ENCODE results near the gene PLA2G4D.

PLA2G4D gene

DNA sequence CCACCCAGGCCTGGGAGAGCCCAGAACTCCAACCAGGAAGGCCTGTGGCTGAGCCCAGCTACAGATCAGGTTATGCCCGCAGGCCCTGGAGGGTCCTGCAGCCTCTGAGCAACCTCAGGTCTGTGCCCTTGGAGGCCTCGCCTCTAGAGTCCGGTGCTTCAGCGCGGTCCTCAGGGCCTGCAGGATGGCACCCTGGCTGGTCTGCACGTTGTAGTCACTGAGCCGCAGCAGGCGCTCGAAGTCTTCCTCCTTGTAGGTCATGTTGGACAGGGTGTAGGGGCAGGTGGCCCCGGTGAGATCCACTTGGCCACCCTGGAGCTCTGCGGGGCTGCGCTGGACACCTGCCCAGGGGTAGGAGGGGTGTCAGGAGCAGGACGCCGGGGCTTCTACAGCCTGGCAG lies 25.8 kb downstream of the PLA2G4D start:
- Histone ChIP-seq H3F3A (ENCODE audit: insufficient read depth) (no peaks in the 10 kb centered on the region), H3K27ac (ENCODE audit: low read depth, low read length) (no peak overlapping the region), H3K4me3 (ENCODE audit: insufficient read depth, low read length, poor library complexity, severe bottlenecking) (no peak overlapping the region), H3K9ac (ENCODE audit: low read length) (no peak overlapping the region), H4K20me1 (ENCODE audit: low read depth, low read length) (no peaks in the 10 kb centered on the region), H3K4me2 (ENCODE audit: low read depth, low read length, poor library complexity, severe bottlenecking) (no peak overlapping the region), H3K36me3 (ENCODE audit: low read length) (no peaks in the 10 kb centered on the region), H2AFZ (ENCODE audit: low read depth, low read length, severe bottlenecking) (no peak overlapping the region), H3K79me2 (ENCODE audit: insufficient read depth, low read length) (no peaks in the 10 kb centered on the region), H3K9me3 (ENCODE audit: insufficient read depth, low read length) (no peaks in the 10 kb centered on the region), H3K27me3 (ENCODE audit: low read length) (no peaks in the 10 kb centered on the region), H3K9me2 (replicated peaks; ENCODE audit: insufficient read depth, low read length) (no peaks in the 10 kb centered on the region)
- TF ChIP-seq EZH2phosphoT487 (conservative IDR thresholded peaks at IDR 0.05; ENCODE audit: low read length): no peak
- TF ChIP-seq, protein P1, sequence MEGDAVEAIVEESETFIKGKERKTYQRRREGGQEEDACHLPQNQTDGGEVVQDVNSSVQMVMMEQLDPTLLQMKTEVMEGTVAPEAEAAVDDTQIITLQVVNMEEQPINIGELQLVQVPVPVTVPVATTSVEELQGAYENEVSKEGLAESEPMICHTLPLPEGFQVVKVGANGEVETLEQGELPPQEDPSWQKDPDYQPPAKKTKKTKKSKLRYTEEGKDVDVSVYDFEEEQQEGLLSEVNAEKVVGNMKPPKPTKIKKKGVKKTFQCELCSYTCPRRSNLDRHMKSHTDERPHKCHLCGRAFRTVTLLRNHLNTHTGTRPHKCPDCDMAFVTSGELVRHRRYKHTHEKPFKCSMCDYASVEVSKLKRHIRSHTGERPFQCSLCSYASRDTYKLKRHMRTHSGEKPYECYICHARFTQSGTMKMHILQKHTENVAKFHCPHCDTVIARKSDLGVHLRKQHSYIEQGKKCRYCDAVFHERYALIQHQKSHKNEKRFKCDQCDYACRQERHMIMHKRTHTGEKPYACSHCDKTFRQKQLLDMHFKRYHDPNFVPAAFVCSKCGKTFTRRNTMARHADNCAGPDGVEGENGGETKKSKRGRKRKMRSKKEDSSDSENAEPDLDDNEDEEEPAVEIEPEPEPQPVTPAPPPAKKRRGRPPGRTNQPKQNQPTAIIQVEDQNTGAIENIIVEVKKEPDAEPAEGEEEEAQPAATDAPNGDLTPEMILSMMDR (IDR thresholded peaks at IDR 0.05; ENCODE audit: insufficient read depth, low read length, poor library complexity, severe bottlenecking): no peak

DNA sequence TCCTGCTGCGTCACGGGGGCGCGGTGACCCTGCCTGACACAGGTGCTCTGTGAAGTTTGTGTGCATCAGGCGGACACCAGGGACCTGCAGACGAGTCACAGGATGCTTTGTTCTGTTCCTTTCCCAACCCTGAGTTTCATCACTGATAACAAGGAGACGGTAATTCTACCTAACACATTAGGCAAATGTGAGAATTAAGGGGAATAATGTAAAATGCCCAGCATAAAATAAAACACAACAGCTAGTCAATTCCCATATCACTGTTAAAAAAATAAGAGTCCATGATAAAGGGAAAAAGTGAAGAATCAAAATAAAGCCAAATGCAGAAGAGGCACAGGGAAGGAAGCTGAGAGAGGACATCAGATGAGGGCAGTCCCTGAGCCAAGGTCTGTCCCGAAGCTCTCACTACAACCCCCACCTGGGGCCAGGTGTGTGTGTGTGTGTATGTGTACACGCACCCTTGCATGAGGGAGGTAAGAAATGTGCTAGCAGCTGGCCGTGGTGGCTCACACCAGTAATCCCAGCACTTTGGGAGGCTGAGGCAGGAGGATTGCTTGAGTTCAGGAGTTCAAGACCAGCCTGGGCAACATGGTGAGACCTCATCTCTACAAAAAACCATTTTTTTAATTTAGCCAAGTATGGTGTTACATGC lies 27.5 kb downstream of the PLA2G4D start:
- no peak overlapping the region for H2AFZ ChIP-seq (ENCODE audit: low read depth, low read length, severe bottlenecking)
- H3K27me3 ChIP-seq (ENCODE audit: low read length): no peaks in the 10 kb centered on the region
- H3K4me2 ChIP-seq (ENCODE audit: low read depth, low read length, poor library complexity, severe bottlenecking): no peak overlapping the region

DNA sequence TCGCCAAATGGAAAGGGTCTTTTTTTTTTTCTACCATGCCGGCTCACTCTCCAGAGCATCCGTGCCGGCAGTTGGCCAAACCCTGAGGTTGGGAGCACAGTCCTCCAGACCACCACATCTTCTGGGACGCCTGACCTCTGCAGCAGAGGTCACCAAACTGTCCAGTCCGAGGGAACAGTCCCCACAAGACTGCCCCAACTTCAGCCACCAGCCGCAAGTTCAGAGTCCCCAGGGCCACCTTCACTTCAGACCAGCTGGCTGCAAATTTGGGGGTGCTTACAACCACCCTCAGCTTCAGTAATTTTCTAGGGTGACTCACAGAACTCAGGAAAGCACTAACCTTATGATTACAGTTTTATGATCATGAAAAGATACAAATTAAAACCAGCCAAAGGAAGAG lies 28.9 kb downstream of the PLA2G4D start:
- H3K27ac ChIP-seq (ENCODE audit: low read depth, low read length): no peak overlapping the region
- no peak overlapping the region for H3K4me2 ChIP-seq (ENCODE audit: low read depth, low read length, poor library complexity, severe bottlenecking)

More for the DNA sequence above, 27.5 kb downstream of the PLA2G4D start:
- Histone ChIP-seq H3K36me3 (ENCODE audit: low read length) (no peaks in the 10 kb centered on the region), H3K79me2 (ENCODE audit: insufficient read depth, low read length) (no peaks in the 10 kb centered on the region), H3K9me3 (ENCODE audit: insufficient read depth, low read length) (no peaks in the 10 kb centered on the region), H3K4me3 (ENCODE audit: insufficient read depth, low read length, poor library complexity, severe bottlenecking) (no peak overlapping the region), H3K9ac (ENCODE audit: low read length) (no peak overlapping the region), H3F3A (ENCODE audit: insufficient read depth) (no peaks in the 10 kb centered on the region), H4K20me1 (ENCODE audit: low read depth, low read length) (no peaks in the 10 kb centered on the region), H3K9me2 (replicated peaks; ENCODE audit: insufficient read depth, low read length) (no peaks in the 10 kb centered on the region), H3K27ac (ENCODE audit: low read depth, low read length) (no peak overlapping the region)
- TF ChIP-seq, protein P1 (IDR thresholded peaks at IDR 0.05; ENCODE audit: insufficient read depth, low read length, poor library complexity, severe bottlenecking): no peak
- no peak for TF ChIP-seq EZH2phosphoT487 (conservative IDR thresholded peaks at IDR 0.05; ENCODE audit: low read length)

More for the DNA sequence above, 28.9 kb downstream of the PLA2G4D start:
- no peak overlapping the region for H3K9ac ChIP-seq (ENCODE audit: low read length)
- H3K36me3 ChIP-seq (ENCODE audit: low read length): no peaks in the 10 kb centered on the region
- no peaks in the 10 kb centered on the region for H3F3A ChIP-seq (ENCODE audit: insufficient read depth)
- H3K79me2 ChIP-seq (ENCODE audit: insufficient read depth, low read length): no peaks in the 10 kb centered on the region
- H3K4me3 ChIP-seq (ENCODE audit: insufficient read depth, low read length, poor library complexity, severe bottlenecking): no peak overlapping the region
- no peaks in the 10 kb centered on the region for H3K9me2 ChIP-seq (replicated peaks; ENCODE audit: insufficient read depth, low read length)
- no peak overlapping the region for H2AFZ ChIP-seq (ENCODE audit: low read depth, low read length, severe bottlenecking)
- TF ChIP-seq, protein P1 (IDR thresholded peaks at IDR 0.05; ENCODE audit: insufficient read depth, low read length, poor library complexity, severe bottlenecking): no peak
- no peak for TF ChIP-seq EZH2phosphoT487 (conservative IDR thresholded peaks at IDR 0.05; ENCODE audit: low read length)
- no peaks in the 10 kb centered on the region for H4K20me1 ChIP-seq (ENCODE audit: low read depth, low read length)
- no peaks in the 10 kb centered on the region for H3K9me3 ChIP-seq (ENCODE audit: insufficient read depth, low read length)
- H3K27me3 ChIP-seq (ENCODE audit: low read length): no peaks in the 10 kb centered on the region
